NT2/D1 (cell line): ENCODE measurements around the gene U2AF2.

Experiments used
- SUZ12 ChIP-seq: IDR thresholded peaks from 2 replicates; pipeline ENCODE4 v1.6.1; 2011; ENCODE audit not compliant: insufficient read length, insufficient read depth; ENCODE audit errors: extremely low read depth
- YY1 ChIP-seq: IDR thresholded peaks from 2 replicates; pipeline ENCODE4 v1.6.1; 2011; ENCODE audit not compliant: insufficient read length, insufficient read depth
- ZNF274 ChIP-seq: IDR thresholded peaks from 2 replicates; pipeline ENCODE4 v1.6.1; 2011; ENCODE audit warnings: mild to moderate bottlenecking, low read depth, low read length

DNA sequence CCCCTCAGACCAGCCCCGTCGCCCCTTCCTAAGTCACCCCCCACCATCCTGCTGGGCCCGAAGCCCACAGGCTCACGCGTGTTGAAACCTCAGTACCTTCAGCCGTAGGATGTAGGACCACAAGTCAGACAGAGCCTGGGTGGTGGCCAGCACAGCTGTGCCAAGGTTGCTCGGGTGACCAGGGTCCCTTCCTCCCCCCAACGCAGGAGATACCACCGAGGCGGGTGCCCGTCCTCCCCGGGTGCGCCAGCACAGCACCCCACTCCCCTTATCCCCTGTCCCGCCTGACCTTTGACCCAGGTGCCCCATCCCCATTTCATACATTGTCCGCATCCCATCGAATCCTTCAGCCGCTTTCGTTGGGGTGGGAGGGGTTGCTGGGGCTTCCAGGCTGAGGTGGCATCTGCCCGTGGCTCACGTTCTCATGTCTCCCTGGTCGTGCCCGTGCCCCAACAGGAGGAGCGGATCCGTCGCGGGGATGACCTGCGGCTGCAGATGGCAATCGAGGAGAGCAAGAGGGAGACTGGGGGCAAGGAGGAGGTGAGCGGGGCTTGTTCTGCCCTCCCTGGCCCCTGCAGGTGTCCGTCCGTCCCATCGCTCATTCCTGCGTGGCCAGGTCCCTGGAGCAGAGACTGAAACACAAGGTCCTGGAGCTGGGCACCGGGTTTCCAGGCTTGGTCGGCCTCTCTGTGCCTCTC, 34.7 kb downstream of the U2AF2 start:
- no peak for TF ChIP-seq SUZ12
- TF ChIP-seq YY1 = no peak
- no peak for TF ChIP-seq ZNF274
